Endothelial cell of umbilical vein (primary cell): Measurements from ENCODE around the gene FAAP100. TPM values are rescaled to one million over a fixed set of nuclear protein-coding genes. Genes with fewer than 3 reads are reported as not detected.

Experiments used
- BruUV-seq: library from RNA; stranded (reverse); fragments of 400-500 nt; replicated peaks from 2 replicates; lab custom pipeline; 2021; lab: Mats Ljungman, UMichigan
- CTCF ChIA-PET: fragments of 300-600, 350-600 bp; sonication (Branson Sonifier 250); formaldehyde crosslinking; loops from one replicate; lab custom pipeline; 2021; ENCODE audit warnings: antibody characterized with exemption, inconsistent platforms; lab: Charles Lee
- POLR2A ChIA-PET: fragments of 300-600, 350-600 bp; sonication (Branson Sonifier 250); formaldehyde crosslinking; loops from one replicate; lab custom pipeline; 2021; ENCODE audit warnings: antibody characterized with exemption, inconsistent platforms; lab: Charles Lee
- DNase-seq: peaks from one replicate; pipeline ENCODE4 v3.0.0-alpha.2; 2011; ENCODE audit warnings: low read depth, low spot score
- FAIRE-seq: peaks from 2 replicates; lab custom pipeline; 2011; peaks lifted over from hg19 to GRCh38; lab: Jason Lieb, UNC
- H2AFZ ChIP-seq: 2 replicates; pipeline ENCODE4 v1.6.0; 2012; ENCODE audit warnings: low read depth, low read length, control low read depth, inconsistent platforms
- H3K27ac ChIP-seq: 2 replicates; pipeline ENCODE4 v1.5.1; 2011; ENCODE audit warnings: low read depth, mild to moderate bottlenecking, control low read depth, low read length, moderate library complexity; ENCODE audit not compliant: insufficient read depth
- H3K27me3 ChIP-seq, 2 experiments: 2 replicates each; pipeline versions ENCODE4 v1.6.0 to v1.6.1; 2011; ENCODE audit warnings: low read length in 2 of 2, mixed read lengths in 1 of 2; ENCODE audit not compliant: control insufficient read depth in 2 of 2, insufficient read depth in 2 of 2
- H3K36me3 ChIP-seq, 2 experiments: 2 replicates in 1 of 2; 3 replicates in 1 of 2; pipeline ENCODE4 v1.5.1; 2011; ENCODE audit warnings: low read length in 2 of 2, mild to moderate bottlenecking in 1 of 2, moderate library complexity in 1 of 2; ENCODE audit not compliant: control insufficient read depth in 2 of 2, insufficient read depth in 2 of 2; ENCODE audit errors: extremely low read depth in 1 of 2
- H3K4me1 ChIP-seq: 3 replicates; pipeline ENCODE4 v1.5.1; 2011; ENCODE audit warnings: mild to moderate bottlenecking, low read length; ENCODE audit not compliant: control insufficient read depth, insufficient read depth; ENCODE audit errors: extremely low read depth
- H3K4me2 ChIP-seq: 2 replicates; pipeline ENCODE4 v1.6.1; 2011; ENCODE audit warnings: low read length, control low read depth, mixed read lengths; ENCODE audit not compliant: insufficient read depth
- H3K4me3 ChIP-seq, 3 experiments: fragments of 200-600 bp in 1 of 3; sonication (generic), shearing (Covaris generic) in 1 of 3; replicated peaks in 1 of 3; 2 replicates each; pipeline ENCODE4 v1.5.1; 2011 to 2016; ENCODE audit warnings: control low read depth in 3 of 3, low read length in 3 of 3, mild to moderate bottlenecking in 2 of 3, inconsistent platforms in 1 of 3, low read depth in 1 of 3, moderate library complexity in 1 of 3; ENCODE audit not compliant: insufficient read depth in 1 of 3
- H3K79me2 ChIP-seq: 2 replicates; pipeline ENCODE4 v1.6.0; 2012; ENCODE audit warnings: low read length, inconsistent platforms; ENCODE audit not compliant: control insufficient read depth, insufficient read depth
- H3K9ac ChIP-seq: replicated peaks from 2 replicates; pipeline ENCODE3; 2011; ENCODE audit warnings: low read length, control low read depth; ENCODE audit not compliant: insufficient read depth; ENCODE audit errors: extremely low read depth
- H3K9me1 ChIP-seq: replicated peaks from 3 replicates; pipeline ENCODE4 v1.6.0; 2011; ENCODE audit warnings: mild to moderate bottlenecking, low read length; ENCODE audit not compliant: control insufficient read depth, insufficient read depth; ENCODE audit errors: extremely low read depth
- H3K9me3 ChIP-seq: replicated peaks from 2 replicates; pipeline ENCODE4 v1.5.1; 2012; ENCODE audit warnings: low read length, inconsistent platforms; ENCODE audit not compliant: control insufficient read depth, insufficient read depth
- H4K20me1 ChIP-seq: replicated peaks from 2 replicates; pipeline ENCODE3; 2011; ENCODE audit warnings: mild to moderate bottlenecking, low read length; ENCODE audit not compliant: control insufficient read depth, insufficient read depth; ENCODE audit errors: extremely low read depth
- EZH2 ChIP-seq: IDR thresholded peaks from 2 replicates; pipeline ENCODE4 v1.6.1; 2012; ENCODE audit warnings: borderline replicate concordance, low read depth, mild to moderate bottlenecking, moderate library complexity, low read length, inconsistent platforms; ENCODE audit not compliant: severe bottlenecking
- FOS ChIP-seq: IDR thresholded peaks from 2 replicates; pipeline ENCODE4 v1.6.1; 2011; ENCODE audit warnings: mild to moderate bottlenecking, low read length, moderate library complexity, borderline replicate concordance; ENCODE audit not compliant: insufficient read depth
- GATA2 ChIP-seq: IDR thresholded peaks from 2 replicates; pipeline ENCODE4 v1.7.0; 2011; ENCODE audit warnings: low read depth, mild to moderate bottlenecking, moderate library complexity, mixed read lengths, low read length; ENCODE audit not compliant: insufficient read length, insufficient read depth
- JUN ChIP-seq: IDR thresholded peaks from 2 replicates; pipeline ENCODE4 v1.6.1; 2011; ENCODE audit warnings: borderline replicate concordance, low read depth; ENCODE audit not compliant: insufficient read length, insufficient read depth
- MYC ChIP-seq: IDR thresholded peaks from one replicate; pipeline ENCODE4 v1.6.1; 2011; ENCODE audit warnings: mild to moderate bottlenecking, low read depth, low read length
- POLR2A ChIP-seq: IDR thresholded peaks from 2 replicates; pipeline ENCODE4 v1.6.1; 2012; ENCODE audit warnings: low read depth, mild to moderate bottlenecking, control low read depth, low read length
- POLR2AphosphoS5 ChIP-seq: IDR thresholded peaks from 2 replicates; pipeline ENCODE4 v1.6.1; 2012; ENCODE audit warnings: low read depth, mild to moderate bottlenecking, control low read depth, low read length, moderate library complexity; ENCODE audit not compliant: insufficient read depth
- dilution Hi-C: fragments of 300-500 bp; cut with MboI; formaldehyde crosslinking; loops from one replicate; pipeline ENCODE4 v1.15.0; 2019; ENCODE audit warnings: low sequenced_read_pairs; ENCODE audit not compliant: extremely low pct_ligation_motif_present
- intact Hi-C: fragments of 100-400 bp; cut with micrococcal nuclease; formaldehyde crosslinking; loops from one replicate; pipeline ENCODE4 v1.10.0; 2022
- polyA plus RNA-seq, 4 experiments: library from polyadenylated mRNA; depleted of rRNA in 3 of 4; stranded (reverse) in 3 of 4; unstranded in 1 of 4; fragments of >200 nt; gene quantifications; 2 replicates each; pipeline versions ENCODE4 v1.2.1 to v1.2.3, GENCODE V29; 2011 to 2012; ENCODE audit warnings: missing spikeins in 1 of 4
- total RNA-seq: library from RNA; stranded (reverse); gene quantifications from 2 replicates; pipeline ENCODE4 v1.2.3, GENCODE V29; 2021
- TF ChIP-seq, protein P1 (sequence below), 2 donors: IDR thresholded peaks; 1 replicate in 1 of 2; 2 replicates in 1 of 2; pipeline ENCODE4 v1.5.1; 2011; ENCODE audit warnings: low read length in 2 of 2, mild to moderate bottlenecking in 2 of 2, moderate library complexity in 2 of 2, control low read depth in 1 of 2, inconsistent platforms in 1 of 2, low read depth in 1 of 2; ENCODE audit not compliant: insufficient read depth in 1 of 2; ENCODE audit errors: extremely low read depth in 1 of 2
- TF ChIP-seq, protein P2 (sequence below): IDR thresholded peaks from 2 replicates; pipeline ENCODE4 v1.6.1; 2011; ENCODE audit not compliant: insufficient read depth, insufficient read length

FAAP100 gene
- total and polyA plus RNA-seq, 2 donors (not counting 3 experiments of a cell fraction or from before 2014, with no cell fraction given) = 35.4 to 54.3 TPM

DNA sequence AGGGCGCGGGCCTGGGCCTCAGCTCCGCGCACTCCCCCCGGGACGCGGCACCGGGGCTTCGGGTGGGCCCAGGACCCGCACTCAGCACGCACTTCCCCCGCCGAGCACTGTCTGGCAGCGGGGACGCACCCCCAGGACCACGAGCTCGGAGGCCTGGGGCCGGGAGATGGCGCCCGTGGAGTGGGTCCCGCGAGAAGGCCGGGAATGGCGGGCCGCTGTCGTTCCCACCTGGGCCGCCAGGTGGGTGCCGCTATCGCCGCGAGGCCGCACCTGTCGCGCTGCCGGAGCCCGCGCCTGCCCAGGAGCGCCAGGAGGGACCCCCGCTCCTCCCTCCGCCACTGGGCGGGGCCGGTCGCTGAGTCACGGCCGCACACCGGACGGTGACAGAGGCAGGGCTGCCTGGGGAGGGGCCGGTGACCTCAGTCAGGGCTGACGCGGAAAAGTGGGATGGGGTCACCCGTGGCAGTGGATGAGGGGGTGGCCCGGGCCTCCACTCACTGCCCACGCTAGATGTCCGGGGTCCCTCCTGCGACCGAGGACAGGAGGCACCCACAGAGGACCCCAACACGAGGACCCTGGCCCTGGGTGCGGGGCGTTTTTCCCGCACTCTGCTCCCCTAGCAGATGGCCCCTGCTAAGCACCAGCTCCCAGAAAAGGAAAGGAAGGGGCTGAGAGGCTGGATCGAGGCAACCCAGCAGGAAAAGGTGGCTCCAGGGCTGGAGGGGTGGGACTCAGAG, 32.7 kb downstream of the FAAP100 start:
- Histone ChIP-seq H3K9me3 (no peaks in the 10 kb centered on the region), H3K9me1 (no peaks in the 10 kb centered on the region), H3K36me3 (no peaks in the 10 kb centered on the region), H3K4me2 (peak overlapping the region; percentile 70), H3K79me2 (peaks cover 25% of the 10 kb centered on the region), H3K4me1 (peaks cover 23% of the 10 kb centered on the region), H3K27me3 (no peaks in the 10 kb centered on the region), H3K4me3 (peak overlapping the region; percentile 11 to 32 (median 22)), H2AFZ (peak overlapping the region; percentile 39), H3K27ac (no peak overlapping the region), H4K20me1 (no peaks in the 10 kb centered on the region), H3K9ac (no peak overlapping the region)
- dilution Hi-C loops = no loop called here
- no TSS peak for BruUV-seq
- intact Hi-C loops = no loop called here
- no peak for DNase-seq
- CTCF ChIA-PET = interaction anchor here (1.0 to 2.2 kb wide), 7 partner anchors 8 to 82 kb away, joined by 3 to 11 read pairs (median 4); partner anchors contain the start of genes FAAP100 and FSCN2
- TF ChIP-seq GATA2 (no peak), JUN (no peak), POLR2AphosphoS5 (no peak), POLR2A (no peak), MYC (no peak), FOS (peak; percentile 53), EZH2 (no peak)
- TF ChIP-seq, protein P1, sequence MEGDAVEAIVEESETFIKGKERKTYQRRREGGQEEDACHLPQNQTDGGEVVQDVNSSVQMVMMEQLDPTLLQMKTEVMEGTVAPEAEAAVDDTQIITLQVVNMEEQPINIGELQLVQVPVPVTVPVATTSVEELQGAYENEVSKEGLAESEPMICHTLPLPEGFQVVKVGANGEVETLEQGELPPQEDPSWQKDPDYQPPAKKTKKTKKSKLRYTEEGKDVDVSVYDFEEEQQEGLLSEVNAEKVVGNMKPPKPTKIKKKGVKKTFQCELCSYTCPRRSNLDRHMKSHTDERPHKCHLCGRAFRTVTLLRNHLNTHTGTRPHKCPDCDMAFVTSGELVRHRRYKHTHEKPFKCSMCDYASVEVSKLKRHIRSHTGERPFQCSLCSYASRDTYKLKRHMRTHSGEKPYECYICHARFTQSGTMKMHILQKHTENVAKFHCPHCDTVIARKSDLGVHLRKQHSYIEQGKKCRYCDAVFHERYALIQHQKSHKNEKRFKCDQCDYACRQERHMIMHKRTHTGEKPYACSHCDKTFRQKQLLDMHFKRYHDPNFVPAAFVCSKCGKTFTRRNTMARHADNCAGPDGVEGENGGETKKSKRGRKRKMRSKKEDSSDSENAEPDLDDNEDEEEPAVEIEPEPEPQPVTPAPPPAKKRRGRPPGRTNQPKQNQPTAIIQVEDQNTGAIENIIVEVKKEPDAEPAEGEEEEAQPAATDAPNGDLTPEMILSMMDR (IDR thresholded peaks at IDR 0.05; ENCODE audit: extremely low read depth in 1 of 2, insufficient read depth in 1 of 2, low read depth in 1 of 2, low read length in 2 of 2) = peak; percentile 8 to 43
- TF ChIP-seq, protein P2, sequence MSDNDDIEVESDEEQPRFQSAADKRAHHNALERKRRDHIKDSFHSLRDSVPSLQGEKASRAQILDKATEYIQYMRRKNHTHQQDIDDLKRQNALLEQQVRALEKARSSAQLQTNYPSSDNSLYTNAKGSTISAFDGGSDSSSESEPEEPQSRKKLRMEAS = no peak
- peak; percentile 4 for FAIRE-seq
- POLR2A ChIA-PET = no interaction called here
